Stimulated activated CD8-positive, alpha-beta memory T cell treated with anti-CD3 and anti-CD28 coated beads, Interleukin-12 subunit alpha, Interleukin-12 subunit beta, amount 100 ng/mL, for 1 hour (primary cell): ENCODE measurements around the gene GLRX5.

ENCODE experiments used
- DNase-seq: peaks from one replicate; pipeline ENCODE4 v3.0.0-alpha.2; 2020; ENCODE audit warnings: low read depth

Gene GLRX5

DNA sequence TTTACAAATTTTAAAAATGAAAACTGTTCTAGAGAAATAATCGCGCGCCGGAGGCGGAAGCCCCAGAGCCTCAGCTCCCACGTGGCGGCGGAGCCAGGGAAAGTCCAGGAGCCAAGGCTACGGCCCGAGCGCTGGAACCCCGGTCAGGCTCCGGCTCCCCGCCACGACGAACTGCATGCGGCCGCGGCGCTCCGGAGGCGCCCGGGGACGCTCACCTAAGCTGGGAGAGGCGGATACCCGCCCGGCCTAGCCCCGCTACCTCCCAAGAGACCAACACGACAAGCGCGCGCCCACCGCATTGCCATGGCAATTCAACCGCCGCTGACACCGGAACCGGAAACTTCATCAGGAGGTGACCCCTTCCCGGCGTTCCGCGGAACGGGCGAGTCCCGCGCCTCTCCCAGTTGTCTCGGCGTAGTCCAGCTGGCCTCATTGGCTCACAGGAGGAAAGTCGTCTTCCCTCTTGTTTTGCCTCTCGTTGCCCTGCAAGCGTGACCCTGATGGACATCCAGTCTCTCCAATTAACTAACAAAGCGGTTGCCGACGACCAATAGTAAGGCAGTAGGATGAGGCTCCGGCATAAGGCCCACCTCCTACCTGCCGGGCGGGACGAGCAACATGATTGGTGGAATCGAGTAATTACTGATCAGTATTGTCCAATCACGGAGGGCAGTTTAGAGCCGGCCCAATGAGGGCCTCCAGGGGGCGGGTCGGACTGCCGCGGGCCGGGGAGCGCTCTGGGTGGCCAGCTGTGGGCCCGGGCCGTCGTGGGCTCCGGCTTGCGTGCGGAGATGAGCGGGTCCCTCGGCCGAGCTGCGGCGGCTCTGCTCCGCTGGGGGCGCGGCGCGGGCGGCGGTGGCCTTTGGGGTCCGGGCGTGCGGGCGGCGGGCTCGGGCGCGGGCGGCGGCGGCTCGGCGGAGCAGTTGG, at the start of gene GLRX5:
GLRX5 (plus strand) TSS at position 752 of the 927 bp plus-strand sequence; CDS start at position 792, 40 bp downstream.
- peak; percentile 96 for DNase-seq

DNA sequence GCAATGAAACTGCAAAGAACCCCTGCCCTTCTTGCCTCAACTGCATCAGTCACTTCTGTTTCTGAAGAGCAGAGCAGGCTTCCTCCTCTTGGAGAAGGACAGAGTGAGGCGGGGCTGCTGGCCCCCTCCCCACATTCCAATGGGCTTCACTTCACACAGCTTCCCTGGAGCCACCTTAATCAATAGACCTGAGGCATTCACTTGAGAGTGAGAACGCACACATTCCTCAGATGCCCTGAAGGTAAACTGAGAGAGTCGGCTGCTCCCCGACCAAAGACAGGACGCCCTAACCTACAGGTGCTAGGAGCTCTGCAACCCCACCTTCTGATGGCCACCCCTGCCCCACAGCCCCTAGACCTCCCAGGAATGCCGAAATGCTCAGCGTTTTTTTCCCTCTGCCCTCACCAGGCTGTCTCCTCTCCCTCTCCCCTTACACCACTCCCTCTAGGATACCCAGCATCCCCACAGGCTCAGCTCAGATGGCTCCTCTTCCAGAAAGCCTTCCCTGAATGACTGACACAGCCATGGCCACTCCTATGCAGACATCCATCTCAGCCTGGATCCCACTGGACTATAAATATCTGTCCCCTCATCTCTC, 49.5 kb upstream of the GLRX5 start:
- DNase-seq: no peak

GRCh38 chr14:95486875-95487668, 47.8 kb upstream of the GLRX5 start:
- no peak for DNase-seq

- no peak for DNase-seq
These were observed 47.2 kb upstream of the GLRX5 start for GRCh38 chr14:95487669-95488084.

DNA sequence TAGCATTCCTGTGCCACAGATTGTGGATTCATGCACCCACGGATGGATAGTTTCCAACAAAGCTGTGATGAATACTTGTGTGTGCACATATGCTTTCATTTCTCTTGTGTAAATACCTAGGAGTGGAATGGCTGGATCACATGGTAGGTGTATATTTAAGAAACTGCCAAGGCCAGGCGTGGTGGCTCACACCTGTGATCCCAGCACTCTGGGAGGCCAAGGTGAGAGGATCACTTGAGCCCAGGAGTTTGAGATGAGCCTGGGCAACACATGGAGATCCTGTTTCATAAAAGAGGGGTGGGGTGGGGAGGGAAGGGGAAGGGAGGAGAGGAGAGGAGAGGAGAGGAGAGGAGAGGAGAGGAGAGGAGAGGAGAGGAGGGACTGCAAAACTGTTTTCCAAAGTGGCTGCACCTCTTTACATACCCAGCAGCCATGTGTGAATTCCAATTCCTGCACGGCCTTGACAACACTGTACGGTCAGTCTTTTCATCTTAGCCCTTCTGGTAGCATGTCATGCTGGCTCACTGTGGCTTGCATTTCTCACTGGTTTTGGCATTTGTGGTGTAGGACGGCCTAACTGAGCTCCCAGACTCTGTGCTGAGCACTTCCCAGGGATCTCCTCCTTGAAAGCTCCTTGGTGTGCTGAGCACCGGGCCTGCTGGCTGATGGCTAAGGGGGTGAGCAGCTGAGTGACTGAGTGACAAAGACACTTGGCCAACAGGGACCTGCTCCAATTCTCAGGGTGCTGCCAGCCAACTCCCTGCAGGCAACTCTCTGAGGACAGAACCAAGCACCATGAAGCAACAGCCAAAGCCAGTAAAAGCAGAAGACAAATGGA, 46.3 kb upstream of the GLRX5 start:
- DNase-seq: no peak

GRCh38 chr14:95489214-95490137, 45.4 kb upstream of the GLRX5 start:
- no peak for DNase-seq

DNA sequence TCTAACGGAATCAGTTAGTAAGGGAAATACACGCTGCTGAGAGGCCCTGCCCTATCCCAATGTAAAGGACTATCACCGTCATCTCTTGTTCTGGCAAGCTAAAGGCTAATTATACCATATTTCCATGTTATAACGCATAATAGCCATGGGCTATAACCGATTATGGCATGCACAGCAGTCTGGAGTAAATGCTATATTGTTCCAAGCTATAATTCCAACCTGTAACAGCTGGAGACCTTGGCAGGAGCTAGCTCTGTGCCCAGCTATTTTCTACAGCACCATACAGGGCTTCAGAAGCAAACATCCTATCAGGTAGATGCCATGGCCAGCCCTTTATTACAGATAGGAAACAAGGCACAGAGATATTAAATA, 44.7 kb upstream of the GLRX5 start:
- DNase-seq: no peak

GRCh38 chr14:95490727-95491451, 44.0 kb upstream of the GLRX5 start:
- DNase-seq: no peak

DNA sequence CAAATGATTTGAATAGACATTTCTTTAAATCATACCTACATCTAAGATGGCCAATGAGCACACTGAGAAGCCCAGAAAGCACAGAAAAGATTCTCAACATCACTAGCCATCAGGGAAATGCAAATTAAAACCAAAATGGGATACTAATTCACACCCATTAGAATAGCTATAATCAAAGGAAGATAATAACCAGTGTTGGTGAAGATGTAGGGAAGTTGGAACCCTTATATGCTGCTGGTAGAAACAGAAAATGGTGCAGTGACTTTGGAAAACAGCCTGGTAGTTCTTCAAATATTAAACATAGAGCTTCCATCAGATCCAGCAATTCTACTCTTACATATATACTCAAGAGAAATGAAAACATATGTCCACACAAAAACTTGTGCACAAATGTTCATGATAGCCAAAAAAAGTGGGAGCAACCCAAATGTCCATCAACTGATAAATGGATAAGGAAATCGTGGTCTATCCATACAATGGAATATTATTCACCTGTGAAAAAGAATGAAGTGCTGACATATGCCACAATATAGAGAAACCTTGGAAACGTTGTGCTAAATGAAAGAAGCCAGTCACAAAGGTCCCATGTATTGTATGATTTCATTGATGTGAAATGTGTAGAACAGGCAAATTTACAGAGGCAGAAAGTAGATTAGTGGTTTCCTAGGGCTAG, 42.8 kb upstream of the GLRX5 start:
- DNase-seq: no peak

- no peak for DNase-seq
These were observed 41.3 kb upstream of the GLRX5 start for GRCh38 chr14:95493503-95493902.

- DNase-seq: no peak
These were observed 40.9 kb upstream of the GLRX5 start for GRCh38 chr14:95493976-95494375.

- no peak for DNase-seq
These were observed 40.4 kb upstream of the GLRX5 start for GRCh38 chr14:95494456-95494855.

DNA sequence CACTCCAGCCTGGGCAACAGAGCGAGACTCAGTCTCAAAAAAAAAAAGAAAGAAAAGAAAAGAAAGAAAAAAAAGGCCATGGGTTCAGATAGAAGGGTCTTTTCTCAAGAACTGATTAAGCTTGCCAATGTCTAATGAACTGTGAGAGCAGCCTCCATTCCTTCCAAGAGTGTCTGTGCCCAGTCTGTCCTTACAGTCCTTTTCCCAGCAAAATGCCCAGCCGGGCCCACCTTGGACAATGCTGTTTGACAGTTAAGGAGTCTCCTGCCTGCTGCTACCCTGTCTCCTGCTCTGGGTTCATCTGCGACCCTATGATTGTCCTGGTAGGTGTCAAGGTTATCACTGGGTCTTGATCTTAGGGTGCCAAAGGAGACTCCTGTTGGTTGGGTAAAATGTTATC, 39.8 kb upstream of the GLRX5 start:
- no peak for DNase-seq

DNA sequence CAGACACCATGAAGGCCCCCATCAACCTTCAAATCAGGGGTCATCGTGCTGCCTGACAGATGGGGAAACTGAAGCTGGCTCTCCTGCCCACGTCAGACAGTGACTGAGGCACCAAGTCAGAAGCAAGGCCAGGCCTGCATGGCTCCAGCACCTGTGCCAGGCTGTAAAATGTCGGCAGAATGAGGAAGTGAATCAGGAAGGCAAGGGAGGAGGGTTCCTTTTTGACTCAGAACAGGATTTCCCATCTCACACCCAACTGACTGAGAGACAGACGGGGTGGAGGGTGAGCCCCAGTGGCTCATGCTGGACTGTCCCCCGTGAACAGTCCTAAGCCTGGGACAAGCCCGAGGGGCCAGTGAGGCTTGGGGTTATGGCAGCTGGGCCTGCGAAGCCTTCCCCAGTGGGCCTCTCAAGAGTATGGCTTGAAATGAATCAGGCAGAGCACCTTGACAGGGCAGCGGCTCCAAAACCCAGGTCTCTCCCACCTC, 39.3 kb upstream of the GLRX5 start:
- DNase-seq: no peak

GRCh38 chr14:95496111-95496681, 38.7 kb upstream of the GLRX5 start:
- DNase-seq: no peak

DNA sequence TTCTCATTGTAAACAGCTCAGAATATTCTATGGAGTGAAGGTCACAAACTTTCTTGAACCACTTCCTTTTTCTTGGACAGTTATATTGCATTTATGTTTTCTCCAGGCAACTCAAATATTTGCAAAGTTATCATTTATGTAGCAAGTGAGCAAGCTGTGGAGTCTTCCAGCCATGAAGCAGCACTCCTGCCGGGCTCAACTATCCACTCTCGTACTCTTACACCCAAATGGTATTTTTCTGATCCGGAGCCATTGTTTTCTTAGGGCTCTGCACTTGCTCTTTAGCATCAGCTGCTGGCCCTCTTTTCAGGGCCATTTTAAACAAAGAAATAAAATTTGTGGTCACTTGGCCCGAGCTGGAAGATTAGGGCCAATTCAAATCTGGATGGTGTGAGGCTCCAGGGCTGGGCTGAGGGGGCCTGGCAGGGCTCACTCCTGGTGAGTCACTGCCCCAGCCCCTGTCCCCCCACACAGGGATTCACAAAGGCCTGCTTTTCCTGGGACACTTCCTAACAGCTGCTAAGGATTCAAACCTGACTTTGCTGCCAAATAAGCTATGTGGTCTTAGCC, 38.1 kb upstream of the GLRX5 start:
- DNase-seq: no peak

GRCh38 chr14:95497561-95498011, 37.3 kb upstream of the GLRX5 start:
- no peak for DNase-seq

DNA sequence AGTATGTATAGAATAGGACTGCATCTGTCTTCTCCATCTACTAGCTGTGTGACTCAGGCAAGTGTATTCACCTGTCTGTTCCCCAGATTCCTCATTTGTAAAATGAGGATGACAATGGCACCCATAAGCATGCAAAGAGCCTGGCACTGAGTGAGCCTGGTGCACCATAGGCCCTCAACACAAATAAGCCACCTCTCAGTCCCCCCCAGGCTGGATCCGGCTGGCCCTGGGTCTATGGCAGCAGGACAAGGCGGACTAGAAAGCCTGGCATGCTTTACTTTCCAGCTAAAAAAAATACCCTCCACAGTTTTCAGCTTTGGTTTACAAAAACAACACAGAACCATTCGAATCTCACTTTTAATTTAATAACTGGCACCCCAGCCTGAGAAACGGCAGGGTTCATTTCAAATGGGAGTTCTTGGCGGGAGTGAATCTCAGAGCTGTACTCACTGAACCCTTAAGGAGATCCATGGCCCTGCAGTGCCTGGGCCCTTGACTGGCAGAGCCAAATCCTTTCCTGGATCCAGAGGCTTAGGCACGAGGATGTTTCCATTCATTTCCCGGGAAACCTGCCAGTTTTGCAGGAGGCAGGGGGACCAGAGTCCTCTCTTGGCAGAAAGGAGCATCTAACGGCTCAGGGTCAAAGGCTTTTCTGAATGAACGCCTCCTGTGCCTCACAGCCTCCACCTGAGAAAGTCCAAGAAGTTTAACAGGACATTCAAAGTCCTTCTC, 36.1 kb upstream of the GLRX5 start:
- no peak for DNase-seq
